Keratinocyte (primary cell): Measurements from ENCODE around the gene BUD23. TPM values are rescaled to one million over a fixed set of nuclear protein-coding genes. Genes with fewer than 3 reads are reported as not detected.

Experiments
- DNase-seq: peaks from one replicate; pipeline ENCODE4 v3.0.0-alpha.2; 2011; ENCODE audit warnings: low read depth, missing footprints, low spot score
- FAIRE-seq: peaks from 2 replicates; lab custom pipeline; 2011; peaks lifted over from hg19 to GRCh38; lab: Jason Lieb, UNC
- H2AFZ ChIP-seq: 2 replicates; pipeline ENCODE4 v1.6.0; 2012; ENCODE audit warnings: low read length, control low read depth, inconsistent platforms; ENCODE audit not compliant: control insufficient read depth
- H3K27ac ChIP-seq: 2 replicates; pipeline ENCODE4 v1.5.1; 2011; ENCODE audit warnings: low read length; ENCODE audit not compliant: control insufficient read depth, insufficient read depth
- H3K27me3 ChIP-seq: 3 replicates; pipeline ENCODE4 v1.6.0; 2011; ENCODE audit warnings: low read length; ENCODE audit not compliant: control insufficient read depth, insufficient read depth; ENCODE audit errors: extremely low read depth
- H3K36me3 ChIP-seq, 2 experiments: 2 replicates in 1 of 2; 3 replicates in 1 of 2; pipeline ENCODE4 v1.5.1; 2011; ENCODE audit warnings: low read length in 2 of 2, mild to moderate bottlenecking in 1 of 2; ENCODE audit not compliant: control insufficient read depth in 2 of 2, insufficient read depth in 2 of 2; ENCODE audit errors: extremely low read depth in 1 of 2
- H3K4me1 ChIP-seq: 3 replicates; pipeline ENCODE4 v1.5.1; 2011; ENCODE audit warnings: low read length; ENCODE audit not compliant: control insufficient read depth, insufficient read depth; ENCODE audit errors: extremely low read depth
- H3K4me2 ChIP-seq: 3 replicates; pipeline ENCODE4 v1.6.0; 2011; ENCODE audit warnings: low read depth, low read length; ENCODE audit not compliant: control insufficient read depth, insufficient read depth; ENCODE audit errors: extremely low read depth
- H3K4me3 ChIP-seq, 3 experiments: fragments of 200-600 bp in 1 of 3; sonication (generic) in 1 of 3; 2 replicates in 2 of 3; 3 replicates in 1 of 3; pipeline ENCODE4 v1.5.1; 2011 to 2016; ENCODE audit warnings: low read length in 3 of 3, mild to moderate bottlenecking in 3 of 3, control low read depth in 2 of 3, inconsistent platforms in 1 of 3, low read depth in 1 of 3, mixed read lengths in 1 of 3, mixed run types in 1 of 3, moderate library complexity in 1 of 3; ENCODE audit not compliant: control insufficient read depth in 2 of 3, insufficient read depth in 2 of 3; ENCODE audit errors: extremely low read depth in 1 of 3
- H3K79me2 ChIP-seq: 2 replicates; pipeline ENCODE4 v1.6.0; 2012; ENCODE audit warnings: low read length; ENCODE audit not compliant: control insufficient read depth, insufficient read depth
- H3K9ac ChIP-seq: 3 replicates; pipeline ENCODE4 v1.6.0; 2011; ENCODE audit warnings: low read length; ENCODE audit not compliant: control insufficient read depth, insufficient read depth; ENCODE audit errors: extremely low read depth
- H3K9me1 ChIP-seq: 3 replicates; pipeline ENCODE4 v1.6.0; 2011; ENCODE audit warnings: low read length; ENCODE audit not compliant: control insufficient read depth, insufficient read depth; ENCODE audit errors: extremely low read depth
- H3K9me3 ChIP-seq: 2 replicates; pipeline ENCODE4 v1.5.1; 2012; ENCODE audit warnings: low read depth, low read length; ENCODE audit not compliant: control insufficient read depth
- H4K20me1 ChIP-seq: 3 replicates; pipeline ENCODE4 v1.6.0; 2011; ENCODE audit warnings: low read length; ENCODE audit not compliant: control insufficient read depth, insufficient read depth; ENCODE audit errors: extremely low read depth
- CTCF ChIP-seq, 3 experiments: IDR thresholded peaks in 1 of 3; conservative IDR thresholded peaks in 1 of 3; optimal IDR thresholded peaks in 1 of 3; 2 replicates in 2 of 3; 3 replicates in 1 of 3; pipeline versions ENCODE3 to v1.5.1; 2011; ENCODE audit warnings: low read length in 3 of 3, mild to moderate bottlenecking in 3 of 3, moderate library complexity in 2 of 3, control low read depth in 1 of 3, inconsistent platforms in 1 of 3; ENCODE audit not compliant: insufficient read depth in 2 of 3; ENCODE audit errors: extremely low read depth in 1 of 3
- EZH2 ChIP-seq: IDR thresholded peaks from one replicate; pipeline ENCODE4 v1.6.1; 2012; ENCODE audit warnings: inconsistent platforms, mild to moderate bottlenecking, low read length, moderate library complexity
- dilution Hi-C: fragments of 300-500 bp; cut with MboI; formaldehyde crosslinking; loops from one replicate; pipeline ENCODE4 v1.7.0; 2020; ENCODE audit warnings: low sequenced_read_pairs; ENCODE audit not compliant: extremely low pct_ligation_motif_present
- polyA plus RNA-seq, 5 experiments: library from polyadenylated mRNA; depleted of rRNA in 3 of 5; stranded (reverse) in 3 of 5; stranded (forward) in 1 of 5; unstranded in 1 of 5; fragments of >200 nt; gene quantifications; 1 replicate in 1 of 5; 2 replicates in 3 of 5; 3 replicates in 1 of 5; pipeline versions ENCODE4 v1.2.1 to v1.2.3, GENCODE V29; 2011 to 2012; ENCODE audit warnings: missing spikeins in 2 of 5, low read depth in 1 of 5, low replicate concordance in 1 of 5

BUD23 gene
- polyA plus RNA-seq, 1 donor (not counting 4 experiments of a cell fraction or from before 2014, with no cell fraction given), result 72.0 TPM

GRCh38 chr7:73671322-73671661 lies 12.1 kb upstream of the BUD23 start:
- H3K27me3 ChIP-seq, result no peaks in the 10 kb centered on the region
- dilution Hi-C loops, result no loop called here
- no peaks in the 10 kb centered on the region for H3K9me3 ChIP-seq
- no peak overlapping the region for H3K4me3 ChIP-seq
- no peak overlapping the region for H3K27ac ChIP-seq
- no peak overlapping the region for H2AFZ ChIP-seq
- no peaks in the 10 kb centered on the region for H3K36me3 ChIP-seq
- no peaks in the 10 kb centered on the region for H3K9me1 ChIP-seq
- no peaks in the 10 kb centered on the region for H3K79me2 ChIP-seq
- peaks cover 3% of the 10 kb centered on the region for H4K20me1 ChIP-seq
- no peak for FAIRE-seq
- TF ChIP-seq EZH2 (no peak), CTCF (optimal IDR thresholded peaks at IDR 0.05 in 1 of 3, IDR thresholded peaks at IDR 0.05 in 1 of 3, conservative IDR thresholded peaks at IDR 0.05 in 1 of 3; ENCODE audit: extremely low read depth in 1 of 3, insufficient read depth in 2 of 3, low read length in 3 of 3) (no peak)
- no peak overlapping the region for H3K9ac ChIP-seq
- peaks cover 5% of the 10 kb centered on the region for H3K4me1 ChIP-seq
- H3K4me2 ChIP-seq, result no peak overlapping the region
- DNase-seq, result no peak

GRCh38 chr7:73671857-73672445 lies 11.4 kb upstream of the BUD23 start:
- no peaks in the 10 kb centered on the region for H3K36me3 ChIP-seq
- H3K4me2 ChIP-seq, result no peak overlapping the region
- TF ChIP-seq EZH2, result no peak
- TF ChIP-seq CTCF (optimal IDR thresholded peaks at IDR 0.05 in 1 of 3, IDR thresholded peaks at IDR 0.05 in 1 of 3, conservative IDR thresholded peaks at IDR 0.05 in 1 of 3; ENCODE audit: extremely low read depth in 1 of 3, insufficient read depth in 2 of 3, low read length in 3 of 3), result no peak
- no peak overlapping the region for H3K9ac ChIP-seq
- H3K9me1 ChIP-seq, result no peaks in the 10 kb centered on the region
- H3K9me3 ChIP-seq, result no peaks in the 10 kb centered on the region
- peaks cover 5% of the 10 kb centered on the region for H3K4me1 ChIP-seq
- FAIRE-seq (no peak), DNase-seq (no peak)
- H3K79me2 ChIP-seq, result no peaks in the 10 kb centered on the region
- H3K27me3 ChIP-seq, result no peaks in the 10 kb centered on the region
- no peak overlapping the region for H2AFZ ChIP-seq
- dilution Hi-C loops, result no loop called here
- H3K4me3 ChIP-seq, result no peak overlapping the region
- H3K27ac ChIP-seq, result no peak overlapping the region
- peaks cover 3% of the 10 kb centered on the region for H4K20me1 ChIP-seq
